ENCODE measurements around the gene CRCP. TPM values are rescaled to one million over a fixed set of nuclear protein-coding genes. Genes with fewer than 3 reads are reported as not detected.
A peak's percentile ranks its signal among the peaks of the same experiment; 100 is the strongest.
"Not testable (repeated sequence)": the region's sequence is repeated elsewhere in the genome, so short reads cannot be mapped to it uniquely, and the experiment has no call there.

Gene CRCP
- 62.4 TPM for total RNA-seq

DNA sequence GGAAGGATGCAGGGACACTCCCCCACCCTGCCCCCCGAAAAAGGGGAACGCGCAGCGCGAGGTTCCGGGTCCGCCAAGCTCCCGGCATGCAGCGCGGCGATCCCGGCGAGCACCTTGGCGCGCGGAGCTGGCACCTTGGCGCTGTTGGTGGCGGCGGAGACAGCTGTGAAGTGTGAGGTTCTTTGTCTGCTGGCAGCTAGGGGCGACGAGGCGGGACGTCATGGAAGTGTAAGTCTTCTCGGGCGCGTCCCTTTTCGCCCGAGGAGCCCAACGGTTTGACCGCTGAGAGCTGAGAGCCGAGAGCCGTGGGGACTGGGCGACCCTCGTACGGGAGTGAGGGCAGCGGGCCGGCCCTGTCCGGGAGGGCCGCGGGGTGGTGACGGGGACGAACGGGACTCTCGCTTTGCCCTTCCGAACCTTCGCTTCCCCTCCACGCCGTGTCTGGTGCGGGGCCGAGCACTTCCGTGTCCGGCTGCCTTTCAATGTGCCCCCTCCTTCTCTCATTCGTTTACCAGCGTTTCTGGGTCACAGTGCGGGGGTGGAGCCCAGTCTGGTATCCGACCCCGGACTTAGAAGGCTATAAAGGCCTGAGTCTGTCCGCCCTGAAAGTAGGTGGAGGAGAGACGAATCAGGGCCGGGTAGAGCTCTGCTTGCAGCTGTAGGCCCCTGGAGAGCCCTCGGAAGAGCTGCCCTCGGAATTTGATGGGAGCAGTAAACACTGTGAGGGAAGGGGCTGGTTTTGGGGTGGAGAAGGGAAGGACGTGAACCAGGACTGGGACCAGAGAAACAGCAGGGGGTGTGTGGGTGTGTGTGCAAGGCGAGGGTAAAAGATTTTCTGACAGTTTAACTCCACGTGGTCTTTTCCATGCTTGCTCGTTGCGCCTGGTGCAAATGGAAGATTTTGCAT is at the start of gene CRCP:
TSS of gene CRCP (plus strand) at position 105 of the 907 bp plus-strand sequence. CDS start at position 221, 116 bp downstream.
- FAIRE-seq (no peak), DNase-seq (ENCODE audit: low spot score in 2 of 2) (peak; percentile 75 to 83)

GRCh38 chr7:66069732-66070131 is 44.9 kb upstream of the CRCP start:
- no peak for FAIRE-seq

DNA sequence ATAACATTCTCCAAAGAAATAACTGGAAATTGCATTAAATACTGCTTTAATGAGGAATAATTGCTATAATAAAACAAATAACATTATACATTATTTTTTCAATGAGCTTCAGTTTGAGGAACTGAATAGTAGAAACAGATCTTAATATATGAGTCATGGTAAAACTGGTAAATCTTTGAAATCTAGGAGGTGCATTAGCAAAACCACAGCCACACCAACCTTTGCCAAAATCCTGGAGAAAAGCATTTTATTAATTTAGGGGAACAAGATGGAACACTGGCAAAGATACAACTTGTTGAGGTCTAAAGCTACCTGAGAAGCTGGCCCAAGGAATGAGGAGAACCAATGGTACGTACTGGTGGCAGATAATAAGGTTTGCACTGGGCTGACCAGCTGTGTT is 44.4 kb upstream of the CRCP start:
- FAIRE-seq (no peak), DNase-seq (ENCODE audit: low spot score in 2 of 2) (no peak)

More at GRCh38 chr7:66069732-66070131, 44.9 kb upstream of the CRCP start:
- no peak for DNase-seq (ENCODE audit: low spot score in 2 of 2)

DNA sequence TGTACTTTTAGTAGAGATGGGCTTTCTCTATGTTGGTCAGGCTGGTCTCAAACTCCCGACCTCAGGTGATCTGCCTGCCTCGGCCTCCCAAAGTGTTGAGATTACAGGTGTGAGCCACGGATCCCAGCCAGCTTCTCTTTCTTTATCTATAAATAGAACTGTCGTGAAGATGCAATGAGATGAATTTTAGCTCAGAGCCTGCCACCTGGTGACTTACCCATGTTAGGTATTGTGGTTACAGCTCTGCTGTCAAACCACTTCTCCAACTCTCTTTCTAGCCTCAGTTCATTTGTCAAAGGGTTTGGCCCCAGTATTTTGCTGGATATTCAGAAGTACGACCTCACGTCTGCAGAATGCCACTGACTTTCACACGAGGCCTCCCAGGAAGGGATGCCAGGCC is 42.4 kb upstream of the CRCP start:
- not testable (repeated sequence) for FAIRE-seq; DNase-seq (ENCODE audit: low spot score in 2 of 2)

DNA sequence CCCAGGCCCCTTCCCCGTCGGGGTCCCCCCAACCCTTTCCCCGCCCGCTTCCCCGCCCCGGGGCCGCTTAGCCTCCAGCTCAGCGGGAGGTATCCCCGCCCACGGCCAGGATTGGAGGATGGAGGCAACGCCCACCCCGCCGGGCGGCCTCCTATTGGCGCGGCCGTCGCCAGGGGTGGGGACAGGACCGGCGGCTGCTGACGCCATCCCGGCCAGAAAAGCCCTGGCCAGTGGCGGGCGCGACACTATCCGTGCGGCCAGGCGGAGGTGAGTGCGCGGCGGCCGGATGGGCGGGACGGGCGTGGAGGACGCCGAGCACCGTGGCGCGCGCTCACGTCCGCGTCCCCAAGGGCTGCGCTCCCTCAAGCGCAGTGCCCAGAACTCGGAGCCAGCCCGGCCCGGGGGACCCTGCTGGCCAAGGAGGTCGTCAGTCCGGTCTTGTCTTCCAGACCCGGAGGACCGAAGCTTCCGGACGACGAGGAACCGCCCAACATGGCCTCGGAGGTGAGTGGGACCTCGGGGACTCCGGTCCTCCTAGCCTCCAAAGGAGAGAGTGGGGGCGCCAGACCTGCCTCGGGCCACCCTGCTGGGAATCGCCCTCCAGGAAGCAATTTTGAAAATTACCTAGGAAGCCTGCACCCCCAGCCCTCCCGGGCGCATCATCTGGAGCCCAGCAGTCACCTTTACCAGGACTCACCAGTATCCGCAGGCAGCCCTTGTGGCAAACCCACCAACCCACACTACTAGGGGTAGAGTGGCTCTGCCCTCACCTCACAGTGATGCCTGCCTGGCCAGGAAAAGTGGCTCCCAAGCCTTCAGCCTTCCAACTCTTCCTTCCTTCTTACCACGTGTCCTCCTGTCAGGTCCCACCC is 38.8 kb upstream of the CRCP start, which contains the start of gene ASL:
TSS of gene ASL (plus strand) at position 230 of the 872 bp plus-strand sequence. CDS start at position 493, 263 bp downstream.
- FAIRE-seq (no peak), DNase-seq (ENCODE audit: low spot score in 2 of 2) (peak; percentile 99 to 100)

GRCh38 chr7:66076462-66077329 is 38.0 kb upstream of the CRCP start:
- DNase-seq (ENCODE audit: low spot score in 2 of 2) (no peak), FAIRE-seq (no peak)

- no peak for FAIRE-seq
- no peak for DNase-seq (ENCODE audit: low spot score in 2 of 2)
These were observed 36.6 kb upstream of the CRCP start for GRCh38 chr7:66078067-66078466.

DNA sequence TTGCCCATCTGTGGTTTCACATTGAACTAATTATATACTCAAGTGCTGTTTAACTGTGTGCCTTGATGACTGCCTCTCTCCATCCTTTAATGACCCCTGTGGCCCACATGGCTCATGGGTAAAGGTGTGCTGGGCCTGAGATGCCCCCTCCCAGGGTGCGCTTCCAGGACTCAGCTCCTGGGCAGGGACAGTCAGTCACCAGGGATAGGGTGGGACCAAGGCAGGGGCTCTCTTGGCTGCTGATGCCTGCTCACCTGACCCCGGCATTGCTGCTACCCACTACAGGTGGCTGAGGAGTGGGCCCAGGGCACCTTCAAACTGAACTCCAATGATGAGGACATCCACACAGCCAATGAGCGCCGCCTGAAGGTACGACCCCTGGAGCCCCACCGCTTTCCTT is 32.6 kb upstream of the CRCP start:
- FAIRE-seq (no peak), DNase-seq (ENCODE audit: low spot score in 2 of 2) (no peak)

- DNase-seq (ENCODE audit: low spot score in 2 of 2) (no peak), FAIRE-seq (no peak)
These were observed 31.7 kb upstream of the CRCP start for GRCh38 chr7:66082886-66083415.

DNA sequence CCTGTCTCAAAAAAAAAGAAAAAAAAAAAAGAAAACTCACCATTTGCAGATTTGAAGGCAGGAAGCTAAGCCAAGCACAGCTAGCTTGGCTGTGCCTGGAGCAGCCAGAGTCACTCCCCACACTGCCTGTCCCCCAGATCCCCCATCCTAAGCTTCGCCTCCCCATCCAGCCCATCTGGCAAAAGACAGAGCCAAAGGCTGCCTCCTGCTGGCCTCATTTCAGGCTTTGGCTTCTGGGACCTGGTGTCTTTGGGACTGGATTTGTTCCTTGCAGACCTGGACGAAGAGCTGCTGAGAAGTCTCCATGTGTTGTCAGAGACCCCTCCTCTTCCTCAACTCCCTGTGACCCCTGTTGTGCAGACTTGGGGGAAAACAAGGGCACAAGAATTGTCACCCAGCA is 31.0 kb upstream of the CRCP start:
- FAIRE-seq = no peak
- no peak for DNase-seq (ENCODE audit: low spot score in 2 of 2)

DNA sequence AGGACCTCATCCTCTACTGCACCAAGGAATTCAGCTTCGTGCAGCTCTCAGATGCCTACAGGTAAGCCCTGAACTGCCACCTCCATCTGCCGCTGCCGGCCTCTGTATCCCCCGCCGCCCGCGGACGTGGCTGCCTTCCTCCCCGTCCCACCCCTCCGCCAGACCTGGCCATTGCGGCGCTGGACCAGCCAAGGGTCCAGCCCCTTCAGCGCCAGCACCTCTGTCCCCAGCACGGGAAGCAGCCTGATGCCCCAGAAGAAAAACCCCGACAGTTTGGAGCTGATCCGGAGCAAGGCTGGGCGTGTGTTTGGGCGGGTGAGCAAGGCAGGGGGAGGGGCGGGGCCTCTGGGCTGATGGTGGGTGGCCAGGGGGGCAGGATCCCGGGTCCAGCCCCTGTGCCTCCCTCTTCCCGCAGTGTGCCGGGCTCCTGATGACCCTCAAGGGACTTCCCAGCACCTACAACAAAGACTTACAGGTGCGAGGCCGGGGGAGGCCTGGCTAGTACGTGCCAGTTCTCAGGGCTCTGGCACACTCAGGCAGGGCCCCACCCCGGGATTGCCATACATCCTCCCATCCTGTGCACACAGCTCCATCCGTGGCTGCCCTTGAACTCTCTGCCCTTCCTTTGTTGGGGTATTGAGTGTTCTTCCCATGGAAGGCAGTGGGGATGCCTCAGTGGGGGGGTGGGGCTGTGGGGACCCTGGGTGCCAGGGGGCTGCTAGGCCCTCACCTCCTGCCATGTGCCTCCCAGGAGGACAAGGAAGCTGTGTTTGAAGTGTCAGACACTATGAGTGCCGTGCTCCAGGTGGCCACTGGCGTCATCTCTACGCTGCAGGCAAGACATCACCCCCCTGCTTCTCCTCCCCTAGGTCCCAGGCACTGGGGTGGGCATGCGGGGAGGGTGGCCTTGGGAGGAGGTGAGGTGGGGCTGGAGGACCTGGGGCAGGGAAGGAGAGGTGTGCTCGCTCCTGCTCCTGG is 25.5 kb upstream of the CRCP start:
- DNase-seq (ENCODE audit: low spot score in 2 of 2) = no peak
- no peak for FAIRE-seq

GRCh38 chr7:66092654-66093053 is 22.0 kb upstream of the CRCP start:
- FAIRE-seq (no peak), DNase-seq (ENCODE audit: low spot score in 2 of 2) (no peak)

GRCh38 chr7:66095010-66095409 is 19.6 kb upstream of the CRCP start:
- DNase-seq (ENCODE audit: low spot score in 2 of 2) = no peak
- no peak for FAIRE-seq

GRCh38 chr7:66099232-66099550 is 15.5 kb upstream of the CRCP start:
- FAIRE-seq = no peak
- no peak for DNase-seq (ENCODE audit: low spot score in 2 of 2)

DNA sequence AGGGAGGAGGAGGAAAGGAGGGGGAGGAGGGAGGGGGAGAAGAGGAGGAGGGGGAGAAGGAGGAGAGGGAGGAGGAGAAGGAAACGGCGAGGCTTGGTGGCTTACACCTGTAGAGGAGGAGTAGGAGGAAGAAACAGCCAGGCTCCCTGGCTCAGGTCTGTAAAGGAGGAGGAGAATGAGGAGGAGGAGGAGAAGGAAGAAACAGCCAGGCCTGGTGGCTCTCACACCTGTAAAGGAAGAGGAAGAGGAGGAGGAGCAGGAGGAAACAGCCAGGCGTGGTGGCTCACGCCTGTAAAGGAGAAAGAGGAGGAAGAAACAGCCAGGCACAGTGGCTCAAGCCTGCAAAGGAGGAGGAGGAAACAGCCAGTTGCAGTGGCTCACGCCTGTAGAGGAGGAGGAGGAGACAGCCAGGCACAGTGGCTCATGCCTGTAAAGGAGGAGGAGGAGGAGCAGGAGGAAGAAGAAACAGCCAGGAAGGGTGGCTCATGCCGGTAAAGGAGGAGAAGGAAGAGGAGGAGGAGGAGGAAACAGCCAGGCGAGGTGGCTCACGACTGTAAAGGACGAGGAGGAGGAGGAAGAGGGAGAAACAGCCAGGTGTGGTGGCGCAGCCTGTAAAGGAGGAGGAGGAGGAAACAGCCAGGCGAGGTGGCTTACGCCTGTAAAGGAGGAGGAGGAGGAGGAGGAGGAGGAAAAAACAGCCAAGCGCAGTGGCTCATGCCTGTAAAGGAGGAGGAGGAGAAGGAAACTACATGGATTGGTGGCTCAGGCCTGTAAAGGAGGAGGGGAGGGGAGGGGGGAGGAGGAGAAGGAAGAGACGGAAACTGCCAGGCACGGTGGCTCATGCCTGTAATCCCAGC is 14.9 kb upstream of the CRCP start:
- no peak for DNase-seq (ENCODE audit: low spot score in 2 of 2)
- FAIRE-seq = no peak

- FAIRE-seq (no peak), DNase-seq (ENCODE audit: low spot score in 2 of 2) (no peak)
These were observed 14.1 kb upstream of the CRCP start for GRCh38 chr7:66100408-66101050.

- DNase-seq (ENCODE audit: low spot score in 2 of 2) = not testable (repeated sequence)
These were observed 12.5 kb upstream of the CRCP start for GRCh38 chr7:66102168-66102567.

More at GRCh38 chr7:66102168-66102567, 12.5 kb upstream of the CRCP start:
- FAIRE-seq = not testable (repeated sequence)
